Measurements from ENCODE around the gene PPRC1.

DNA sequence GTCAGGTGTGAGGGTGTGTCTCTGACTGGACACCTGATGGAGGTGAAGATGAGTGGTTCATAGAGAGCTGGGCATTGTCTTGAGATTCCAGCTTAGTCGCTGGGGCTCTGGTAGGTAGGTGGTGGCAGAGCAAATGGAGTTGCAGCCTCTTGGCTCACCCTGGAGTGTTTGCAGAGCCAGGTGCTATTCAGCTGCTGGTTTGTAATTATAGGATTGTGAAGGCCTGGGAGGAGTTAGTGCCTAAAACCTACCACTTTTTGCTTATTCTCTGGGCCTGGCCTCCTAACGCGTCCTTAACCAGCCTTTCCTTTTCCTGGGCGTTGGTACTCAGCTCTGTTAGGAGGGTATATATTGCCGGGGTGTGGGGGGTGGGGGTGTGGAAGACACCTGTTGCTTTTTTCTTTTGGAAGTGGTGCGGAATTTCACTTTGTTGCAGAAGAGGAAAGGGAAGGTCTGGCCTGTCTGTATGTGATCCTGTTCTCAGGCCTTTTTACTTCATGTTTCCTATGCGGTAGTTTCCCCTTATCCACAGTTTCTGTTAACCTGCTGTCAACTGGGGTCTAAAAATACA is 3.2 kb downstream of the PPRC1 start:
- TF ChIP-seq EZH2 (IDR thresholded peaks at IDR 0.05) (no peak), EZH2phosphoT487 (IDR thresholded peaks at IDR 0.05) (no peak)
- TF ChIP-seq, protein P1, sequence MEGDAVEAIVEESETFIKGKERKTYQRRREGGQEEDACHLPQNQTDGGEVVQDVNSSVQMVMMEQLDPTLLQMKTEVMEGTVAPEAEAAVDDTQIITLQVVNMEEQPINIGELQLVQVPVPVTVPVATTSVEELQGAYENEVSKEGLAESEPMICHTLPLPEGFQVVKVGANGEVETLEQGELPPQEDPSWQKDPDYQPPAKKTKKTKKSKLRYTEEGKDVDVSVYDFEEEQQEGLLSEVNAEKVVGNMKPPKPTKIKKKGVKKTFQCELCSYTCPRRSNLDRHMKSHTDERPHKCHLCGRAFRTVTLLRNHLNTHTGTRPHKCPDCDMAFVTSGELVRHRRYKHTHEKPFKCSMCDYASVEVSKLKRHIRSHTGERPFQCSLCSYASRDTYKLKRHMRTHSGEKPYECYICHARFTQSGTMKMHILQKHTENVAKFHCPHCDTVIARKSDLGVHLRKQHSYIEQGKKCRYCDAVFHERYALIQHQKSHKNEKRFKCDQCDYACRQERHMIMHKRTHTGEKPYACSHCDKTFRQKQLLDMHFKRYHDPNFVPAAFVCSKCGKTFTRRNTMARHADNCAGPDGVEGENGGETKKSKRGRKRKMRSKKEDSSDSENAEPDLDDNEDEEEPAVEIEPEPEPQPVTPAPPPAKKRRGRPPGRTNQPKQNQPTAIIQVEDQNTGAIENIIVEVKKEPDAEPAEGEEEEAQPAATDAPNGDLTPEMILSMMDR (IDR thresholded peaks at IDR 0.05): no peak

Data from neural progenitor cell (in vitro differentiated cells).